Endothelial cell of umbilical vein (primary cell): Measurements from ENCODE around the gene HIVEP3. TPM values are rescaled to one million over a fixed set of nuclear protein-coding genes. Genes with fewer than 3 reads are reported as not detected.

Experiments
- BruUV-seq: library from RNA; stranded (reverse); fragments of 400-500 nt; replicated peaks from 2 replicates; lab custom pipeline; 2021; lab: Mats Ljungman, UMichigan
- CTCF ChIA-PET: fragments of 300-600, 350-600 bp; sonication (Branson Sonifier 250); formaldehyde crosslinking; loops from one replicate; lab custom pipeline; 2021; ENCODE audit warnings: antibody characterized with exemption, inconsistent platforms; lab: Charles Lee
- POLR2A ChIA-PET: fragments of 300-600, 350-600 bp; sonication (Branson Sonifier 250); formaldehyde crosslinking; loops from one replicate; lab custom pipeline; 2021; ENCODE audit warnings: antibody characterized with exemption, inconsistent platforms; lab: Charles Lee
- DNase-seq: peaks from one replicate; pipeline ENCODE4 v3.0.0-alpha.2; 2011; ENCODE audit warnings: low read depth, low spot score
- FAIRE-seq: peaks from 2 replicates; lab custom pipeline; 2011; peaks lifted over from hg19 to GRCh38; lab: Jason Lieb, UNC
- H2AFZ ChIP-seq: 2 replicates; pipeline ENCODE4 v1.6.0; 2012; ENCODE audit warnings: low read depth, low read length, control low read depth, inconsistent platforms
- H3K27ac ChIP-seq: 2 replicates; pipeline ENCODE4 v1.5.1; 2011; ENCODE audit warnings: low read depth, mild to moderate bottlenecking, control low read depth, low read length, moderate library complexity; ENCODE audit not compliant: insufficient read depth
- H3K27me3 ChIP-seq, 2 experiments: 2 replicates each; pipeline versions ENCODE4 v1.6.0 to v1.6.1; 2011; ENCODE audit warnings: low read length in 2 of 2, mixed read lengths in 1 of 2; ENCODE audit not compliant: control insufficient read depth in 2 of 2, insufficient read depth in 2 of 2
- H3K36me3 ChIP-seq, 2 experiments: 2 replicates in 1 of 2; 3 replicates in 1 of 2; pipeline ENCODE4 v1.5.1; 2011; ENCODE audit warnings: low read length in 2 of 2, mild to moderate bottlenecking in 1 of 2, moderate library complexity in 1 of 2; ENCODE audit not compliant: control insufficient read depth in 2 of 2, insufficient read depth in 2 of 2; ENCODE audit errors: extremely low read depth in 1 of 2
- H3K4me1 ChIP-seq: 3 replicates; pipeline ENCODE4 v1.5.1; 2011; ENCODE audit warnings: mild to moderate bottlenecking, low read length; ENCODE audit not compliant: control insufficient read depth, insufficient read depth; ENCODE audit errors: extremely low read depth
- H3K4me2 ChIP-seq: 2 replicates; pipeline ENCODE4 v1.6.1; 2011; ENCODE audit warnings: low read length, control low read depth, mixed read lengths; ENCODE audit not compliant: insufficient read depth
- H3K4me3 ChIP-seq, 3 experiments: fragments of 200-600 bp in 1 of 3; sonication (generic), shearing (Covaris generic) in 1 of 3; replicated peaks in 1 of 3; 2 replicates each; pipeline ENCODE4 v1.5.1; 2011 to 2016; ENCODE audit warnings: control low read depth in 3 of 3, low read length in 3 of 3, mild to moderate bottlenecking in 2 of 3, inconsistent platforms in 1 of 3, low read depth in 1 of 3, moderate library complexity in 1 of 3; ENCODE audit not compliant: insufficient read depth in 1 of 3
- H3K79me2 ChIP-seq: 2 replicates; pipeline ENCODE4 v1.6.0; 2012; ENCODE audit warnings: low read length, inconsistent platforms; ENCODE audit not compliant: control insufficient read depth, insufficient read depth
- H3K9ac ChIP-seq: replicated peaks from 2 replicates; pipeline ENCODE3; 2011; ENCODE audit warnings: low read length, control low read depth; ENCODE audit not compliant: insufficient read depth; ENCODE audit errors: extremely low read depth
- H3K9me1 ChIP-seq: replicated peaks from 3 replicates; pipeline ENCODE4 v1.6.0; 2011; ENCODE audit warnings: mild to moderate bottlenecking, low read length; ENCODE audit not compliant: control insufficient read depth, insufficient read depth; ENCODE audit errors: extremely low read depth
- H3K9me3 ChIP-seq: replicated peaks from 2 replicates; pipeline ENCODE4 v1.5.1; 2012; ENCODE audit warnings: low read length, inconsistent platforms; ENCODE audit not compliant: control insufficient read depth, insufficient read depth
- H4K20me1 ChIP-seq: replicated peaks from 2 replicates; pipeline ENCODE3; 2011; ENCODE audit warnings: mild to moderate bottlenecking, low read length; ENCODE audit not compliant: control insufficient read depth, insufficient read depth; ENCODE audit errors: extremely low read depth
- CTCF ChIP-seq, 2 donors: IDR thresholded peaks; 1 replicate in 1 of 2; 2 replicates in 1 of 2; pipeline ENCODE4 v1.5.1; 2011; ENCODE audit warnings: low read length in 2 of 2, mild to moderate bottlenecking in 2 of 2, moderate library complexity in 2 of 2, control low read depth in 1 of 2, inconsistent platforms in 1 of 2, low read depth in 1 of 2; ENCODE audit not compliant: insufficient read depth in 1 of 2; ENCODE audit errors: extremely low read depth in 1 of 2
- EZH2 ChIP-seq: IDR thresholded peaks from 2 replicates; pipeline ENCODE4 v1.6.1; 2012; ENCODE audit warnings: borderline replicate concordance, low read depth, mild to moderate bottlenecking, moderate library complexity, low read length, inconsistent platforms; ENCODE audit not compliant: severe bottlenecking
- FOS ChIP-seq: IDR thresholded peaks from 2 replicates; pipeline ENCODE4 v1.6.1; 2011; ENCODE audit warnings: mild to moderate bottlenecking, low read length, moderate library complexity, borderline replicate concordance; ENCODE audit not compliant: insufficient read depth
- GATA2 ChIP-seq: IDR thresholded peaks from 2 replicates; pipeline ENCODE4 v1.7.0; 2011; ENCODE audit warnings: low read depth, mild to moderate bottlenecking, moderate library complexity, mixed read lengths, low read length; ENCODE audit not compliant: insufficient read length, insufficient read depth
- JUN ChIP-seq: IDR thresholded peaks from 2 replicates; pipeline ENCODE4 v1.6.1; 2011; ENCODE audit warnings: borderline replicate concordance, low read depth; ENCODE audit not compliant: insufficient read length, insufficient read depth
- MAX ChIP-seq: IDR thresholded peaks from 2 replicates; pipeline ENCODE4 v1.6.1; 2011; ENCODE audit not compliant: insufficient read depth, insufficient read length
- MYC ChIP-seq: IDR thresholded peaks from one replicate; pipeline ENCODE4 v1.6.1; 2011; ENCODE audit warnings: mild to moderate bottlenecking, low read depth, low read length
- POLR2A ChIP-seq: IDR thresholded peaks from 2 replicates; pipeline ENCODE4 v1.6.1; 2012; ENCODE audit warnings: low read depth, mild to moderate bottlenecking, control low read depth, low read length
- POLR2AphosphoS5 ChIP-seq: IDR thresholded peaks from 2 replicates; pipeline ENCODE4 v1.6.1; 2012; ENCODE audit warnings: low read depth, mild to moderate bottlenecking, control low read depth, low read length, moderate library complexity; ENCODE audit not compliant: insufficient read depth
- dilution Hi-C: fragments of 300-500 bp; cut with MboI; formaldehyde crosslinking; loops from one replicate; pipeline ENCODE4 v1.15.0; 2019; ENCODE audit warnings: low sequenced_read_pairs; ENCODE audit not compliant: extremely low pct_ligation_motif_present
- intact Hi-C: fragments of 100-400 bp; cut with micrococcal nuclease; formaldehyde crosslinking; loops from one replicate; pipeline ENCODE4 v1.10.0; 2022
- polyA plus RNA-seq, 4 experiments: library from polyadenylated mRNA; depleted of rRNA in 3 of 4; stranded (reverse) in 3 of 4; unstranded in 1 of 4; fragments of >200 nt; gene quantifications; 2 replicates each; pipeline versions ENCODE4 v1.2.1 to v1.2.3, GENCODE V29; 2011 to 2012; ENCODE audit warnings: missing spikeins in 1 of 4
- total RNA-seq: library from RNA; stranded (reverse); gene quantifications from 2 replicates; pipeline ENCODE4 v1.2.3, GENCODE V29; 2021

HIVEP3 gene
- total and polyA plus RNA-seq, 2 donors (not counting 3 experiments of a cell fraction or from before 2014, with no cell fraction given) = 3.4 to 4.0 TPM

GRCh38 chr1:41882486-41882885, 36.2 kb downstream of the HIVEP3 start:
- no peaks in the 10 kb centered on the region for H3K4me1 ChIP-seq
- H3K36me3 ChIP-seq = no peaks in the 10 kb centered on the region
- H4K20me1 ChIP-seq = no peaks in the 10 kb centered on the region
- dilution Hi-C loops (no loop called here), intact Hi-C loops (no loop called here)
- no TSS peak for BruUV-seq
- H3K9me3 ChIP-seq = no peaks in the 10 kb centered on the region
- TF ChIP-seq FOS (no peak), POLR2AphosphoS5 (no peak), GATA2 (no peak), MAX (no peak), EZH2 (no peak), POLR2A (no peak), JUN (no peak), CTCF (IDR thresholded peaks at IDR 0.05; ENCODE audit: extremely low read depth in 1 of 2, insufficient read depth in 1 of 2, low read depth in 1 of 2, low read length in 2 of 2) (no peak), MYC (no peak)
- H3K9me1 ChIP-seq = no peaks in the 10 kb centered on the region
- POLR2A ChIA-PET = no interaction called here
- no peak overlapping the region for H3K4me3 ChIP-seq
- no peak overlapping the region for H3K9ac ChIP-seq
- H3K27me3 ChIP-seq = no peaks in the 10 kb centered on the region
- no peak for DNase-seq
- no peak overlapping the region for H2AFZ ChIP-seq
- CTCF ChIA-PET = interaction anchor here (1.0 kb wide), 1 partner anchor 10 kb away, joined by 3 read pairs; no protein-coding TSS in a partner anchor
- H3K79me2 ChIP-seq = no peaks in the 10 kb centered on the region
- no peak overlapping the region for H3K4me2 ChIP-seq
- no peak for FAIRE-seq
- H3K27ac ChIP-seq = no peak overlapping the region
